A549 (cell line): ENCODE measurements around the gene ARFIP1. TPM values are rescaled to one million over a fixed set of nuclear protein-coding genes. Genes with fewer than 3 reads are reported as not detected.
A peak's percentile ranks its signal among the peaks of the same experiment; 100 is the strongest.

Experiments
- ATAC-seq, 2 experiments: fragments of 200-7000 bp in 1 of 2; fragments of >200 bp in 1 of 2; cut with Nextera tagmentation in 1 of 2; cut with Tn5 transposase in 1 of 2; 3 replicates each; pipeline versions ENCODE4 v1.8.0 to v1.9.1; 2018 to 2020; ENCODE audit warnings: mild to moderate bottlenecking in 1 of 2, moderate library complexity in 1 of 2
- CTCF ChIA-PET: fragments of 300-600 bp; sonication (Branson Sonifier 250); formaldehyde crosslinking; extraction: SDS; loops from one replicate; lab custom pipeline; 2021; ENCODE audit warnings: antibody characterized with exemption, inconsistent platforms; lab: Yijun Ruan, JAX
- POLR2A ChIA-PET: fragments of 350-600 bp; formaldehyde crosslinking; extraction: SDS; loops from one replicate; lab custom pipeline; 2021; ENCODE audit warnings: antibody characterized with exemption, inconsistent platforms; lab: Yijun Ruan, JAX
- DNase-seq, 2 experiments: peaks; one replicate each; pipeline versions ENCODE4 v3.0.0 to v3.0.0-alpha.2; 2011 to 2016; ENCODE audit warnings: low read depth in 1 of 2, low spot score in 1 of 2
- FAIRE-seq: peaks from 2 replicates; lab custom pipeline; 2011; peaks lifted over from hg19 to GRCh38; lab: Jason Lieb, UNC
- H3K27ac ChIP-seq, 2 experiments: fragments of >200 bp; sonication (Bioruptor Twin); formaldehyde crosslinking; 3 replicates each; pipeline ENCODE4 v1.5.1; 2016 to 2017
- H3K4me1 ChIP-seq: fragments of >200 bp; sonication (Bioruptor Twin); formaldehyde crosslinking; 3 replicates; pipeline ENCODE4 v1.6.1; 2016
- H3K4me2 ChIP-seq: fragments of >200 bp; sonication (Bioruptor Twin); formaldehyde crosslinking; 3 replicates; pipeline ENCODE4 v1.6.1; 2016
- H3K4me3 ChIP-seq: fragments of >200 bp; sonication (Bioruptor Twin); formaldehyde crosslinking; 3 replicates; pipeline ENCODE4 v1.5.1; 2016
- H3K9me3 ChIP-seq: fragments of >200 bp; sonication (Bioruptor Twin); formaldehyde crosslinking; 3 replicates; pipeline ENCODE4 v1.6.1; 2016
- CBX8 ChIP-seq: fragments of 200-600 bp; sonication (generic); IDR thresholded peaks from 2 replicates; pipeline ENCODE4 v1.6.1; 2016
- CEBPB ChIP-seq, 2 experiments: fragments of >200 bp in 1 of 2; sonication (Bioruptor Twin) in 1 of 2; formaldehyde crosslinking in 1 of 2; IDR thresholded peaks; 2 replicates each; pipeline ENCODE4 v1.6.1; 2012 to 2016
- CHD2 ChIP-seq: fragments of 150-350 bp; IDR thresholded peaks from 2 replicates; pipeline ENCODE4 v1.6.1; 2014; ENCODE audit warnings: low read length; ENCODE audit not compliant: partially characterized antibody
- CHD4 ChIP-seq: fragments of 200-600 bp; sonication (generic); IDR thresholded peaks from 2 replicates; pipeline ENCODE4 v1.6.1; 2016; ENCODE audit warnings: antibody characterized with exemption, mild to moderate bottlenecking, borderline replicate concordance
- E2F6 ChIP-seq: IDR thresholded peaks from 2 replicates; pipeline ENCODE4 v1.6.1; 2012; ENCODE audit warnings: low read depth, borderline replicate concordance
- EHMT2 ChIP-seq: fragments of 200-600 bp; sonication (generic); IDR thresholded peaks from 2 replicates; pipeline ENCODE4 v1.6.1; 2016; ENCODE audit warnings: antibody characterized with exemption, low read depth, mild to moderate bottlenecking, moderate library complexity
- ESRRA ChIP-seq: fragments of 150-350 bp; IDR thresholded peaks from 2 replicates; pipeline ENCODE4 v1.6.1; 2014; ENCODE audit warnings: mild to moderate bottlenecking, low read length, borderline replicate concordance
- FOSL2 ChIP-seq, 2 experiments: fragments of 450-650 bp in 1 of 2; fragments of >200 bp in 1 of 2; sonication (Bioruptor Twin) in 1 of 2; formaldehyde crosslinking; IDR thresholded peaks; 2 replicates each; pipeline versions ENCODE4 v1.5.0 to v1.6.1; 2016 to 2020; ENCODE audit warnings: mild to moderate bottlenecking in 1 of 2, moderate library complexity in 1 of 2
- FOXS1 ChIP-seq: fragments of 250-450 bp; sonication (Bioruptor Pico); IDR thresholded peaks from 2 replicates; pipeline ENCODE4 v1.5.0; 2020; ENCODE audit warnings: mild to moderate bottlenecking, moderate library complexity
- GATA3 ChIP-seq: IDR thresholded peaks from 2 replicates; pipeline ENCODE4 v1.6.1; 2012; ENCODE audit warnings: borderline replicate concordance
- HOXA7 ChIP-seq: fragments of 250-450 bp; sonication (Bioruptor Pico); IDR thresholded peaks from 2 replicates; pipeline ENCODE4 v1.5.0; 2020; ENCODE audit warnings: mild to moderate bottlenecking, moderate library complexity
- HOXB5 ChIP-seq: fragments of 250-450 bp; sonication (Bioruptor Pico); IDR thresholded peaks from 2 replicates; pipeline ENCODE4 v1.5.0; 2020; ENCODE audit warnings: mild to moderate bottlenecking, moderate library complexity
- KDM5A ChIP-seq: fragments of 200-600 bp; sonication (generic); IDR thresholded peaks from 2 replicates; pipeline ENCODE4 v1.6.1; 2016; ENCODE audit warnings: antibody characterized with exemption, mild to moderate bottlenecking
- PHF8 ChIP-seq: fragments of 200-600 bp; sonication (generic); IDR thresholded peaks from 2 replicates; pipeline ENCODE4 v1.6.1; 2016; ENCODE audit warnings: low read depth, mild to moderate bottlenecking, antibody characterized with exemption, moderate library complexity, borderline replicate concordance
- POLR2AphosphoS2 ChIP-seq: conservative IDR thresholded peaks from 2 replicates; pipeline ENCODE4 v1.6.1; 2012; ENCODE audit warnings: low read length, improper control_type of control experiment, inconsistent platforms
- TFCP2L1 ChIP-seq: fragments of 250-450 bp; sonication (Bioruptor Pico); IDR thresholded peaks from 2 replicates; pipeline ENCODE4 v1.5.0; 2021; ENCODE audit warnings: mild to moderate bottlenecking
- USF2 ChIP-seq: fragments of 450-650 bp; IDR thresholded peaks from 2 replicates; pipeline ENCODE4 v1.6.1; 2014; ENCODE audit warnings: antibody characterized with exemption
- ZC3H11A ChIP-seq: fragments of 450-650 bp; IDR thresholded peaks from 2 replicates; pipeline ENCODE4 v1.6.1; 2014; ENCODE audit warnings: antibody characterized with exemption, mild to moderate bottlenecking
- ZFP36 ChIP-seq: fragments of 450-650 bp; IDR thresholded peaks from 2 replicates; pipeline ENCODE4 v1.6.1; 2014; ENCODE audit warnings: borderline replicate concordance; ENCODE audit not compliant: partially characterized antibody
- WGBS: methylation state at CpG from one replicate; pipeline ENCODE4 v1.1.6; 2017; ENCODE audit errors: missing lambda C conversion rate; 5-methylcytosine and 5-hydroxymethylcytosine counted together
- polyA plus RNA-seq, 4 experiments: library from polyadenylated mRNA; depleted of rRNA in 3 of 4; stranded (reverse); fragments of >200 nt; fragmentation: RNase III in 1 of 4; extraction: RNeasy Plus Mini Kit Qiagen cat#74134 plus additional on column Dnase treatment in 1 of 4; gene quantifications; 2 replicates in 3 of 4; 3 replicates in 1 of 4; pipeline ENCODE4 v1.2.3, GENCODE V29; 2011 to 2017
- TF ChIP-seq, protein P1 (sequence below): fragments of 250-450 bp; sonication (Bioruptor Pico); IDR thresholded peaks from 2 replicates; pipeline ENCODE4 v1.5.0; 2020; ENCODE audit warnings: low read depth, mild to moderate bottlenecking, moderate library complexity
- TF ChIP-seq, protein P2 (sequence below): fragments of 150-350 bp; IDR thresholded peaks from 2 replicates; pipeline ENCODE4 v1.6.1; 2014; ENCODE audit warnings: low read depth, mild to moderate bottlenecking, low read length
- TF ChIP-seq, protein P3 (sequence below): fragments of 250-450 bp; sonication (Bioruptor Pico); IDR thresholded peaks from 2 replicates; pipeline ENCODE4 v1.5.0; 2021; ENCODE audit warnings: mild to moderate bottlenecking, moderate library complexity, borderline replicate concordance

The ARFIP1 gene
- polyA plus RNA-seq, 2 of the 4 experiments (the other 2 are of a cell fraction): 17.1 to 39.2 TPM

DNA sequence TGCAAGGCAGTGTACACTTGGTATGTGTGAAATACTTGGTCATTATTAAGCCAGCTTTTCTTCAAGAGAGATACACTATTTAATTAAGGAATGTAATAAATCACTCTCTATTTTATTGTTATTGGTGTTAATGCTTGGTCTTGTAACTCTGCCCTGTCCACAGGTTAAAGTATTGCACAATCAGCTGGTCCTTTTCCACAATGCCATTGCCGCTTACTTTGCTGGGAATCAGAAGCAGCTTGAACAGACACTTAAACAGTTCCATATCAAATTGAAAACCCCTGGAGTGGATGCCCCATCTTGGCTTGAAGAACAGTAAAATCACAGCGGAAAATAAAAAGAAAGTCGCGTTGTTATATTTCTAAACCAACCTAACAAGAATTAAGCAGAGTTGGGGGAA, 130.1 kb downstream of the ARFIP1 start:
- FAIRE-seq (no peak), DNase-seq (no peak), ATAC-seq (no peak)
- 93% methylated on average over 4 of the region's 4 CpGs for WGBS
- no peak for TF ChIP-seq ESRRA
- TF ChIP-seq PHF8: no peak
- TF ChIP-seq GATA3: no peak
- no peak for TF ChIP-seq CHD2
- no peak for TF ChIP-seq KDM5A
- TF ChIP-seq POLR2AphosphoS2: no peak
- TF ChIP-seq CEBPB (IDR thresholded peaks at IDR 0.05): peak in 1 of 2 experiments; percentile 43; a peak in 1 of 4 replicates
- no peak for TF ChIP-seq USF2
- H3K4me2 ChIP-seq: no peak overlapping the region
- H3K4me3 ChIP-seq: no peak overlapping the region
- H3K27ac ChIP-seq: no peak overlapping the region
- no peaks in the 10 kb centered on the region for H3K9me3 ChIP-seq
- CTCF ChIA-PET: no interaction called here
- POLR2A ChIA-PET: no interaction called here
- no peaks in the 10 kb centered on the region for H3K4me1 ChIP-seq

DNA sequence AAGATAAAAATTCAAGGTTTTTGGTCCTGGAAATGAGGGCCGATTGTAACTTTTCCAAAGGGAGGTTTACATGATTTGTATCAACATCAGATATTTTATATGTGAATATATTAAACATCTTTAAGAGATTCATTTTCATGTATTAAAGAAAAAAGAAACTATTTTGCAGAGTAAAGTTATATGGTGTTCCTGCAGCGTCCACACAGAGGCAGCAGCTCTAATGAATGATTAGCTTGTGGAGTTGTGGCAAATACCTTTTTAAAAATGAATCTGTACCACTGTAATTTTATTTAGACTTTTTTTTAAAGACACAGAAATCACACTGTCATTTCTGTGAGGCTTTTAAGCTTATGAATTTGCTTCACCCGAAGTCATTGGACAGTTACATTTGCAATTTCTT, 130.8 kb downstream of the ARFIP1 start:
- FAIRE-seq (no peak), DNase-seq (no peak), ATAC-seq (no peak)
- ChIA-PET CTCF (no interaction called here), POLR2A (no interaction called here)
- Histone ChIP-seq H3K4me3 (no peak overlapping the region), H3K27ac (no peak overlapping the region), H3K4me2 (no peak overlapping the region), H3K4me1 (no peaks in the 10 kb centered on the region), H3K9me3 (no peaks in the 10 kb centered on the region)
- TF ChIP-seq, protein P1, sequence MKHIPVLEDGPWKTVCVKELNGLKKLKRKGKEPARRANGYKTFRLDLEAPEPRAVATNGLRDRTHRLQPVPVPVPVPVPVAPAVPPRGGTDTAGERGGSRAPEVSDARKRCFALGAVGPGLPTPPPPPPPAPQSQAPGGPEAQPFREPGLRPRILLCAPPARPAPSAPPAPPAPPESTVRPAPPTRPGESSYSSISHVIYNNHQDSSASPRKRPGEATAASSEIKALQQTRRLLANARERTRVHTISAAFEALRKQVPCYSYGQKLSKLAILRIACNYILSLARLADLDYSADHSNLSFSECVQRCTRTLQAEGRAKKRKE (CRISPR knock-in tag): no peak
- no peak for TF ChIP-seq ZFP36
- TF ChIP-seq, protein P2, sequence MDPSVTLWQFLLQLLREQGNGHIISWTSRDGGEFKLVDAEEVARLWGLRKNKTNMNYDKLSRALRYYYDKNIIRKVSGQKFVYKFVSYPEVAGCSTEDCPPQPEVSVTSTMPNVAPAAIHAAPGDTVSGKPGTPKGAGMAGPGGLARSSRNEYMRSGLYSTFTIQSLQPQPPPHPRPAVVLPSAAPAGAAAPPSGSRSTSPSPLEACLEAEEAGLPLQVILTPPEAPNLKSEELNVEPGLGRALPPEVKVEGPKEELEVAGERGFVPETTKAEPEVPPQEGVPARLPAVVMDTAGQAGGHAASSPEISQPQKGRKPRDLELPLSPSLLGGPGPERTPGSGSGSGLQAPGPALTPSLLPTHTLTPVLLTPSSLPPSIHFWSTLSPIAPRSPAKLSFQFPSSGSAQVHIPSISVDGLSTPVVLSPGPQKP: no peak
- TF ChIP-seq EHMT2: no peak
- no peak for TF ChIP-seq FOXS1 (CRISPR knock-in tag)
- TF ChIP-seq FOSL2 (IDR thresholded peaks at IDR 0.05): no peak
- no peak for TF ChIP-seq FOSL2 (CRISPR knock-in tag; IDR thresholded peaks at IDR 0.05)
- TF ChIP-seq KDM5A: no peak
- no peak for TF ChIP-seq HOXB5
- TF ChIP-seq CHD4: no peak
- TF ChIP-seq CBX8: no peak
- no peak for TF ChIP-seq E2F6
- TF ChIP-seq TFCP2L1 (CRISPR knock-in tag): no peak
- TF ChIP-seq HOXA7 (CRISPR knock-in tag): no peak
- TF ChIP-seq ZC3H11A: no peak
- TF ChIP-seq, protein P3, sequence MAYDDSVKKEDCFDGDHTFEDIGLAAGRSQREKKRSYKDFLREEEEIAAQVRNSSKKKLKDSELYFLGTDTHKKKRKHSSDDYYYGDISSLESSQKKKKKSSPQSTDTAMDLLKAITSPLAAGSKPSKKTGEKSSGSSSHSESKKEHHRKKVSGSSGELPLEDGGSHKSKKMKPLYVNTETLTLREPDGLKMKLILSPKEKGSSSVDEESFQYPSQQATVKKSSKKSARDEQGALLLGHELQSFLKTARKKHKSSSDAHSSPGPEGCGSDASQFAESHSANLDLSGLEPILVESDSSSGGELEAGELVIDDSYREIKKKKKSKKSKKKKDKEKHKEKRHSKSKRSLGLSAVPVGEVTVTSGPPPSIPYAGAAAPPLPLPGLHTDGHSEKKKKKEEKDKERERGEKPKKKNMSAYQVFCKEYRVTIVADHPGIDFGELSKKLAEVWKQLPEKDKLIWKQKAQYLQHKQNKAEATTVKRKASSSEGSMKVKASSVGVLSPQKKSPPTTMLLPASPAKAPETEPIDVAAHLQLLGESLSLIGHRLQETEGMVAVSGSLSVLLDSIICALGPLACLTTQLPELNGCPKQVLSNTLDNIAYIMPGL: no peak
- WGBS: 76% methylated on average over 3 of the region's 3 CpGs
